HepG2 (cell line): ENCODE measurements around the gene ZNF341. TPM values are rescaled to one million over a fixed set of nuclear protein-coding genes. Genes with fewer than 3 reads are reported as not detected.

Experiments used
- ARID2 ChIP-seq: sonication (generic); formaldehyde crosslinking; IDR thresholded peaks from 2 replicates; pipeline ENCODE4 v1.8.1; 2022; ENCODE audit warnings: mild to moderate bottlenecking, missing genetic modification reagents, borderline replicate concordance
- ETV5 ChIP-seq: IDR thresholded peaks from 2 replicates; pipeline ENCODE4 v1.6.1; 2018; ENCODE audit warnings: missing biosample characterization, missing genetic modification reagents, inconsistent platforms, borderline replicate concordance
- FOXJ3 ChIP-seq: sonication (generic); formaldehyde crosslinking; IDR thresholded peaks from 2 replicates; pipeline ENCODE4 v1.4.0; 2020; ENCODE audit warnings: missing genetic modification reagents, mild to moderate bottlenecking, borderline replicate concordance
- GZF1 ChIP-seq: sonication (generic); formaldehyde crosslinking; IDR thresholded peaks from 2 replicates; pipeline ENCODE4 v1.5.1; 2020; ENCODE audit warnings: mild to moderate bottlenecking, missing genetic modification reagents
- JDP2 ChIP-seq: sonication (generic); formaldehyde crosslinking; IDR thresholded peaks from 2 replicates; pipeline ENCODE4 v1.8.1; 2022; ENCODE audit warnings: missing genetic modification reagents, borderline replicate concordance
- MYNN ChIP-seq: sonication (generic); formaldehyde crosslinking; IDR thresholded peaks from 2 replicates; pipeline ENCODE4 v1.4.0; 2020; ENCODE audit warnings: mild to moderate bottlenecking, low read depth, missing genetic modification reagents
- PHF5A ChIP-seq: IDR thresholded peaks from one replicate; pipeline ENCODE4 v1.6.1; 2018; ENCODE audit warnings: low read depth, missing genetic modification reagents; ENCODE audit not compliant: unreplicated experiment
- POLR2AphosphoS2 ChIP-seq: IDR thresholded peaks from 2 replicates; pipeline ENCODE4 v1.6.1; 2011; ENCODE audit warnings: low read depth, low read length, improper control_type of control experiment
- RAD21 ChIP-seq: fragments of 450-650 bp; formaldehyde crosslinking; IDR thresholded peaks from 2 replicates; pipeline ENCODE4 v1.5.0; 2020; ENCODE audit warnings: mild to moderate bottlenecking
- RXRB ChIP-seq: IDR thresholded peaks from 2 replicates; pipeline ENCODE4 v1.6.1; 2016; ENCODE audit warnings: borderline replicate concordance, missing genetic modification reagents, missing compliant biosample characterization
- ZNF468 ChIP-seq: sonication (generic); formaldehyde crosslinking; IDR thresholded peaks from 2 replicates; pipeline ENCODE4 v1.8.0; 2022; ENCODE audit warnings: mild to moderate bottlenecking, moderate library complexity, missing genetic modification reagents
- polyA plus RNA-seq, 8 experiments: library from polyadenylated mRNA; depleted of rRNA in 3 of 8; stranded (reverse) in 7 of 8; unstranded in 1 of 8; fragments of >200 nt; fragmentation: Illumina TruSeq in 4 of 8; extraction: Trizol in 4 of 8; gene quantifications; 2 replicates each; pipeline versions ENCODE4 v1.2.1 to v1.2.3, GENCODE V29; 2011 to 2016; ENCODE audit warnings: low read depth in 4 of 8, missing spikeins in 1 of 8, mixed read lengths in 1 of 8; ENCODE audit not compliant: insufficient read depth in 1 of 8
- total RNA-seq, 5 experiments: library from RNA; depleted of rRNA; stranded (reverse); fragments of >200 nt; fragmentation: Illumina TruSeq; extraction: Trizol; gene quantifications; 2 replicates each; pipeline ENCODE4 v1.2.3, GENCODE V29; 2016; ENCODE audit warnings: low read depth in 1 of 5
- TF ChIP-seq, protein P1 (sequence below): sonication (generic); formaldehyde crosslinking; IDR thresholded peaks from 2 replicates; pipeline ENCODE4 v1.4.0; 2020; ENCODE audit warnings: missing genetic modification reagents, mild to moderate bottlenecking, borderline replicate concordance
- TF ChIP-seq, protein P2 (sequence below): fragments of 450-650 bp; IDR thresholded peaks from 2 replicates; pipeline ENCODE4 v1.6.1; 2017
- TF ChIP-seq, protein P3 (sequence below), 2 experiments: fragments of 450-650 bp in 1 of 2; sonication (generic) in 1 of 2; formaldehyde crosslinking in 1 of 2; IDR thresholded peaks; 2 replicates each; pipeline versions ENCODE4 v1.6.1 to v1.8.0; 2016 to 2022; ENCODE audit warnings: antibody characterized with exemption in 1 of 2, mild to moderate bottlenecking in 1 of 2, missing genetic modification reagents in 1 of 2
- TF ChIP-seq, protein P4 (sequence below): sonication (generic); formaldehyde crosslinking; IDR thresholded peaks from 2 replicates; pipeline ENCODE4 v1.4.0; 2020; ENCODE audit warnings: missing genetic modification reagents

The ZNF341 gene
- total and polyA plus RNA-seq, 2 of the 13 experiments (the other 11 are each of a cell fraction or from before 2014, with no cell fraction given): 1.1 to 2.2 TPM

DNA sequence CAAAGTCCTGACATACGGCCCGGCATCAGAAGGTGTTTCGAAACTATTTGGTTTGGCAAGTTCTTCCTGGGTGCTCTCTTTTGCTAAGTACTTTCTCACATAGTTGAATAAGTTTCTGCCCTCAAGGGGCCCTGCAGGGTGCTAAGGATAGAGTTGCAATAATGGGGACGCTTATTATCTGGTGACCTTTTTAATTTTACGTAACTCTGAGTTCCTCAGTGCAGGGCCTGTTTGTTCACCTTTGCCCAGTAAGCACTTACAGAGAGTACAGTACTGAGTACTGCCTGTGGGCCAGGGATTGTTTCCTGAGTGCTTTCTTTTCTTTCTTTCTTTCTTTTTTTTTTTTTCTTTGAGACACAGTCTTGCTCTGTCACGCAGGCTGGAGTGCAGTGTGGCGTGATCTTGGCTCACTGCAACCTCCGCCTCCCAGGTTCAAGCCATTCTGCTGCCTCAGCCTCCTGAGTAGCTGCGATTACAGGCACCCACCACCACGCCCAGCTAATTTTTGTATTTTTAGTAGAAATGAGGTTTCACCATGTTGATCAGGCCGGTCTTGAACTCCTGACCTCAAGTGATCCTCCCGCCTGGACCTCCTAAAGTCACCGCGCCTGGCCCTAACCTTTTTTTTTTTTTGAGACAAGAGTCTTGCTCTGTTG, 7.2 kb upstream of the ZNF341 start (continued):
- TF ChIP-seq, protein P1, sequence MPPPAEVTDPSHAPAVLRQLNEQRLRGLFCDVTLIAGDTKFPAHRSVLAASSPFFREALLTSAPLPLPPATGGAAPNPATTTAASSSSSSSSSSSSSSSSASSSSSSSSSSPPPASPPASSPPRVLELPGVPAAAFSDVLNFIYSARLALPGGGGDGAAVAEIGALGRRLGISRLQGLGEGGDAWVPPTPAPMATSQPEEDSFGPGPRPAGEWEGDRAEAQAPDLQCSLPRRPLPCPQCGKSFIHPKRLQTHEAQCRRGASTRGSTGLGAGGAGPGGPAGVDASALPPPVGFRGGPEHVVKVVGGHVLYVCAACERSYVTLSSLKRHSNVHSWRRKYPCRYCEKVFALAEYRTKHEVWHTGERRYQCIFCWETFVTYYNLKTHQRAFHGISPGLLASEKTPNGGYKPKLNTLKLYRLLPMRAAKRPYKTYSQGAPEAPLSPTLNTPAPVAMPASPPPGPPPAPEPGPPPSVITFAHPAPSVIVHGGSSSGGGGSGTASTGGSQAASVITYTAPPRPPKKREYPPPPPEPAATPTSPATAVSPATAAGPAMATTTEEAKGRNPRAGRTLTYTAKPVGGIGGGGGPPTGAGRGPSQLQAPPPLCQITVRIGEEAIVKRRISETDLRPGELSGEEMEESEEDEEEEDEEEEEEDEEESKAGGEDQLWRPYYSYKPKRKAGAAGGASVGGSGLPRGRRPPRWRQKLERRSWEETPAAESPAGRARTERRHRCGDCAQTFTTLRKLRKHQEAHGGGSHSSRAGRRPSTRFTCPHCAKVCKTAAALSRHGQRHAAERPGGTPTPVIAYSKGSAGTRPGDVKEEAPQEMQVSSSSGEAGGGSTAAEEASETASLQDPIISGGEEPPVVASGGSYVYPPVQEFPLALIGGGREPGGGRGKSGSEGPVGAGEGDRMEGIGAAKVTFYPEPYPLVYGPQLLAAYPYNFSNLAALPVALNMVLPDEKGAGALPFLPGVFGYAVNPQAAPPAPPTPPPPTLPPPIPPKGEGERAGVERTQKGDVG (CRISPR knock-in tag): no peak
- TF ChIP-seq, protein P2, sequence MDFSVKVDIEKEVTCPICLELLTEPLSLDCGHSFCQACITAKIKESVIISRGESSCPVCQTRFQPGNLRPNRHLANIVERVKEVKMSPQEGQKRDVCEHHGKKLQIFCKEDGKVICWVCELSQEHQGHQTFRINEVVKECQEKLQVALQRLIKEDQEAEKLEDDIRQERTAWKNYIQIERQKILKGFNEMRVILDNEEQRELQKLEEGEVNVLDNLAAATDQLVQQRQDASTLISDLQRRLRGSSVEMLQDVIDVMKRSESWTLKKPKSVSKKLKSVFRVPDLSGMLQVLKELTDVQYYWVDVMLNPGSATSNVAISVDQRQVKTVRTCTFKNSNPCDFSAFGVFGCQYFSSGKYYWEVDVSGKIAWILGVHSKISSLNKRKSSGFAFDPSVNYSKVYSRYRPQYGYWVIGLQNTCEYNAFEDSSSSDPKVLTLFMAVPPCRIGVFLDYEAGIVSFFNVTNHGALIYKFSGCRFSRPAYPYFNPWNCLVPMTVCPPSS: no peak
- TF ChIP-seq ETV5 (CRISPR knock-in tag) (peak; percentile 56; the same call in 1 of the 2 replicates), PHF5A (no peak), POLR2AphosphoS2 (no peak), JDP2 (CRISPR knock-in tag) (no peak), MYNN (no peak), FOXJ3 (CRISPR knock-in tag) (peak; percentile 77; the same call in 1 of the 2 replicates), RXRB (peak; percentile 81; the same call in 1 of the 2 replicates), ARID2 (CRISPR knock-in tag) (peak; percentile 81), RAD21 (CRISPR knock-in tag) (no peak), ZNF468 (CRISPR knock-in tag) (no peak), GZF1 (CRISPR knock-in tag) (no peak; the same call in 1 of the 2 replicates)
- TF ChIP-seq, protein P3, sequence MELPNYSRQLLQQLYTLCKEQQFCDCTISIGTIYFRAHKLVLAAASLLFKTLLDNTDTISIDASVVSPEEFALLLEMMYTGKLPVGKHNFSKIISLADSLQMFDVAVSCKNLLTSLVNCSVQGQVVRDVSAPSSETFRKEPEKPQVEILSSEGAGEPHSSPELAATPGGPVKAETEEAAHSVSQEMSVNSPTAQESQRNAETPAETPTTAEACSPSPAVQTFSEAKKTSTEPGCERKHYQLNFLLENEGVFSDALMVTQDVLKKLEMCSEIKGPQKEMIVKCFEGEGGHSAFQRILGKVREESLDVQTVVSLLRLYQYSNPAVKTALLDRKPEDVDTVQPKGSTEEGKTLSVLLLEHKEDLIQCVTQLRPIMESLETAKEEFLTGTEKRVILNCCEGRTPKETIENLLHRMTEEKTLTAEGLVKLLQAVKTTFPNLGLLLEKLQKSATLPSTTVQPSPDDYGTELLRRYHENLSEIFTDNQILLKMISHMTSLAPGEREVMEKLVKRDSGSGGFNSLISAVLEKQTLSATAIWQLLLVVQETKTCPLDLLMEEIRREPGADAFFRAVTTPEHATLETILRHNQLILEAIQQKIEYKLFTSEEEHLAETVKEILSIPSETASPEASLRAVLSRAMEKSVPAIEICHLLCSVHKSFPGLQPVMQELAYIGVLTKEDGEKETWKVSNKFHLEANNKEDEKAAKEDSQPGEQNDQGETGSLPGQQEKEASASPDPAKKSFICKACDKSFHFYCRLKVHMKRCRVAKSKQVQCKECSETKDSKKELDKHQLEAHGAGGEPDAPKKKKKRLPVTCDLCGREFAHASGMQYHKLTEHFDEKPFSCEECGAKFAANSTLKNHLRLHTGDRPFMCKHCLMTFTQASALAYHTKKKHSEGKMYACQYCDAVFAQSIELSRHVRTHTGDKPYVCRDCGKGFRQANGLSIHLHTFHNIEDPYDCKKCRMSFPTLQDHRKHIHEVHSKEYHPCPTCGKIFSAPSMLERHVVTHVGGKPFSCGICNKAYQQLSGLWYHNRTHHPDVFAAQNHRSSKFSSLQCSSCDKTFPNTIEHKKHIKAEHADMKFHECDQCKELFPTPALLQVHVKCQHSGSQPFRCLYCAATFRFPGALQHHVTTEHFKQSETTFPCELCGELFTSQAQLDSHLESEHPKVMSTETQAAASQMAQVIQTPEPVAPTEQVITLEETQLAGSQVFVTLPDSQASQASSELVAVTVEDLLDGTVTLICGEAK (IDR thresholded peaks at IDR 0.05): no peak
- TF ChIP-seq, protein P3 (CRISPR knock-in tag; IDR thresholded peaks at IDR 0.05): 0 out of 2 replicates have a peak, but pooled peaks have one; percentile 36
- TF ChIP-seq, protein P4, sequence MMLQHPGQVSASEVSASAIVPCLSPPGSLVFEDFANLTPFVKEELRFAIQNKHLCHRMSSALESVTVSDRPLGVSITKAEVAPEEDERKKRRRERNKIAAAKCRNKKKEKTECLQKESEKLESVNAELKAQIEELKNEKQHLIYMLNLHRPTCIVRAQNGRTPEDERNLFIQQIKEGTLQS (CRISPR knock-in tag): no peak
